UCSD-AML1 (cell line): ENCODE data around the gene SATB1.

Experiments
- DNase-seq: peaks from one replicate; lab custom pipeline; 2025; ENCODE audit not compliant: unreplicated experiment; lab: John Stamatoyannopoulos, UW

SATB1 gene

DNA sequence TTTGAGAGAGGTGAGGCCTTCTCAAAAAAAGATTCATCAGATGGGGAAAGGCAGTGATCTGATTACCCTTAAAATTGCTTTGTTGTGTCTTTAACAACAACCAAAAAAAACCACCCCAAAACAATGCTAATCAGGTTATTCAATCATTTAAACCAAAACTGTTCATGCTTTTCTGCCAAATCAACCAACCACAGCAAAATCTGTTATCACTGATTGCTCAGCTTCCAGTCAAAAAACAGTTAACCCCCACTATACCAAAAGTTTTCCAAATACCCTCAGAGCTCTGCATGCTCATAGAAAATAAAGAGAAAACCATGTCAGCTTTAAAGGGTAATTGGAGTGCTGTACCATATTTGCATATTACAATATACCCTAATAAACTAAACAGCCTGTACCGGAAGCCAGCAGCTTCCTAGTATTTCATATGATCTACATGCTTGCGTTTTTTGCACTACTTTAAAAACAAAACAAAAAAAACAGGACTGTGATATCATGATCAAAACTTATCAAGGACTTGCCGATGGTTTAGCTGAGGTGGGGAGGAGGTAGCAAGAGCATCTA is 22.8 kb downstream of the SATB1 start:
- no peak for DNase-seq

DNA sequence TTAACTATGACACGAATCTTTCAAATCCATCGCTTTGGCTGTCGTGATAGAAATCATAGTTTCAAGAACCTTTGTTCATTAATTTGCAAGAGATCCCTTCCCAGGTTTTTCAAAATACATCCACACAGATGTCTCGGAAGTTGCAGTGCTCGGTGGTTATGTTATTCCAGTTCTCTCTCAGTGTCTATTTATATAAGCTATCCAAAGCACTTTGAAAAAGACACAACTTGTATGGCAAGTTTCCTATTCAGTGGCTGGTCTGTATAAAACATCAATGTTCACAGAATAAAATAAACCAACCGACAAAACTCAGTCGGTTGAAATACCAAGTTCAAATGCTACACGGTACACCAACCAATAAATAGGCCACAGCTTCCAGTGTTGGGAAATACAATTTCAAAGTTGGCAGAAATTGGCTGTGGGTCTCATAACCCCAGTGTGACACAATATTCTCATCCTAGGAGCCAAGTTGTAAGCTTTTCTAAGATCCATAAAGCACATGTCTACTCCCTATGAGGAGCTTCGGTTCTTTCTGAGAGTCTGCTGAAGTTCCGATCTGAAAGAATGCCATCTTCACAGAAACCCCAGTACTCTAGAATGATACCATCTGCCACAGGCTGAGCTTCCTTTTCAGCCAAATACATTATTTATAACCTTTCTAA is 23.7 kb downstream of the SATB1 start:
- no peak for DNase-seq

- DNase-seq: no peak
These were observed 26.7 kb downstream of the SATB1 start for GRCh38 chr3:18398448-18398847.

GRCh38 chr3:18396428-18396827 is 28.7 kb downstream of the SATB1 start:
- no peak for DNase-seq

DNA sequence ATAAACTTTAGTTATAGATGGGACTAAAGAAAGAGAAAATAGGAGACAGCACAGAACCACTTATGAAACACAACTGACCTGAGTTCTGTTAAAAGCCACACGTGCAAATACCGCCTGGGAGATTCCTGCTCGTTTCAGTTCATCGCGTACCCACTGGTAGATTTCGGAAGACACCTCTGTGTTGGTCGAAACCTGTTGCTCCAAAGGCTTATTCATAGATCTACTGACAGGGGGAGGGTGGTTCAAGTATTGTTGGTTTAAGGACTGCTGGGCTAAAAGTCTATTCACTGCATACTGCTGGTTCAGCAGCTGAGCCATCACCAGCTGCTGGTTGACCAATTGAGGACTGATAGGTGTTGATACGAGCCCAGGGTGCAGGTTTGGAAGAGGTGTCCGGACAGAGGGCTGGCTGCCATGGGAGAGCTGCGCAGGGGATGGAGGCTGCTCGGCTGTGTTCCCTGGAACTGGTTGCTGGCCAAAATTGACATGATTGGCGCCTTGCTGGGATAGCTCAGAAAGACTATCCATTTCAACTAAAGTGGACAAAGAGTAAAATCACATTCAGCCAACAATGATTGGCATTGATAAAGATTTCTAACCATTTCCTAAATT is 30.6 kb downstream of the SATB1 start:
- no peak for DNase-seq

DNA sequence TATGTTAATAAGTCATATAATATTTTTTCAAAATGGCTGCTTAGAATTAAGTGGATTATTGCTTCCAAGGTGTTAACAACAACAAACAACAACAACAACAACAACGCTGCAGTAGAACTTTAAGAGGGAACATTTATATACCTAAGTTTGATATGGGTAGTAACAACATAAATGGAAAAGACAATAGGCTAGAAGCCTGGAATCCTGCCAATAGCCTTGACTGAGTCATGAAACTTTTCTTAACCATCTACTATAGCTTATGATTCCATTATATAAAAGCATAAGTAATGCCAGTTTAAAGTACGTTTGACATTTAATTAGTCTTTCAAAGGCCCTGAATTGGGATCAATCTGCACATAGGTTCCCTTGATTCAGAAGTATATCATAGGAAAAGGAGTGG is 31.2 kb downstream of the SATB1 start:
- no peak for DNase-seq

- no peak for DNase-seq
These were observed 35.0 kb downstream of the SATB1 start for GRCh38 chr3:18390024-18390660.

GRCh38 chr3:18389108-18389733 is 35.9 kb downstream of the SATB1 start:
- no peak for DNase-seq

GRCh38 chr3:18386274-18386890 is 38.8 kb downstream of the SATB1 start:
- DNase-seq: no peak

DNA sequence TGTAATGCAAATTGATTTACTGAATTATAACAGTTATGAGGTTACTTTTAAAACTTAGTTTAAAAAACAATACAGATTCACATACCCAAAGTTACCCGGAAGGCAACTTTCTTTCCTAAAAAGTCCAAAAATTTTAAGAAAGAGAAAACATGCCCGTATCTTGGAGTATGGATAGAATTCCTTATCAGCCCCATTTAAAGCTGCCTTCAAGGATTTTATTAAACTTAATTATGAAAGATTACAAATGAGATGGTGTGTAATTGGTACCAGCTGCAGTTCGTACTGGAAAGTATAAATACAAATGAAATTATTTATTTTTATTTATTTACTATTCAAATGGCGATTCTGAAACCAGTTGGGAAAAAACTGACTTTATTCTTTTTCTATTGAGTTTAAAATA is 39.4 kb downstream of the SATB1 start:
- no peak for DNase-seq

DNA sequence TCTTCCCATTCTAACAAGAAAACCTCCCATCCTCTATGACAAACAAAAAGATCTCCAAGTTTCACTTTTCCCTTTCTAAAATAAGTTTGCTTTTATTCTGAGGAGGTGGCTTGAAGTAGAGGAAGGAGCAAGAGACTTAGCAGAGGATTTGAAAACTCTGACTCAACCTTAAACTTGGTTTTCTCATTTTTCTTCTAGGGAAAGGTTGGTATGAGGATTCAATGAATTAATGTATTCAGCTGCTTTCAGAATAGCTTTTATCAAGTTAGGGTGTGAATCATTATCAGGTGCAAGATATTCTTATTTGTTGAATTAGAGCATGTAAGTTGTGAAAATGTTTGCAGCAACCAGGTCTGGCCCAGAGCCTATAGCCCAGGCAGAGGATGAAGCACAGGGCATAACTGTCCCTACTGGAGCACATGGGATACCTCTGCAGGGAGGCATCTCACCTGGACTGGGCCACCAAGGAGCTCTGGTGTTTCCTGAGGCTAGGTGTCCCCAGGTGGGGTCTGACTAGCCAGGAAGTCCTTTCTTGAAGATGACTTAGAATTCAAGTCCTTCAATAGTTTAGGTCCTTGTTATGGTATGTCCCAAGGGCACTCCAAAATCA is 42.3 kb downstream of the SATB1 start:
- no peak for DNase-seq

DNA sequence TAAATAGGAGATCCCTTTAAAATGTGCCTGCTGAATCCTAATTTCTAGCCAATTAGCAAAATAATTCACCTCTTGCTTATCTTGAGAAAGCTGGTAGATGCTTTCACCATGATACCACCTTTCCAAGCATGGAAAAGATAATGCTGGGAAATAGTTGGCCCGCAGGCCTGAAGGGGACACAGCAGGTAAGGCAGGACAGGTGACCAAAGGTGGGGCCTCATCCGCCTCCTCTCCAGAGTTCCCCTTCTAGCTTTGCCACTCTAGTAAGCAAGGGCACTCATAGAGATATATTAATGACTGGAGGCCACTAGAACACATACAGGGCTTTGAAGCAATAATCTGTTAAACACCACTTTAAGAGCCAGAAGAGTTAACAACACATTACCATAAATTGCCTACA is 45.5 kb downstream of the SATB1 start:
- DNase-seq: no peak

DNA sequence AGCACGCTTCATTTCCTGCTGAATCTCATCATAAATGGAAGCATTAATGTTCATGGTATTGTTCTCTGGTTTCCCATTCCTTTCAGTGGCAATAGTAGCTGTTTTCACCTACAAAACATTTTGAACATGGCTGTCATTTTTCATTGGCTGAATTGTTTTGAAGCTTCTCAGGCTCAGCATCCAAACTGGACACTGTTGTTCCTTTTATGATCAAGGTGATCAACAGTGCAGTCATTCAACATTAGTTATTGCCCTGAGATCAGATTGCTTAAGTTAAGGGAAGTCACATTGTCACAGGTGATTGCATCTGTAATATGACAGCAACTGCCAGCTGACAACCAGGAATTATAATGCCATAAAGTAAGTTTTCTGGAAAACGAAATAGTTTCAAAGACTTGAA is 46.9 kb downstream of the SATB1 start:
- no peak for DNase-seq

- no peak for DNase-seq
These were observed 48.5 kb downstream of the SATB1 start for GRCh38 chr3:18376682-18377081.

DNA sequence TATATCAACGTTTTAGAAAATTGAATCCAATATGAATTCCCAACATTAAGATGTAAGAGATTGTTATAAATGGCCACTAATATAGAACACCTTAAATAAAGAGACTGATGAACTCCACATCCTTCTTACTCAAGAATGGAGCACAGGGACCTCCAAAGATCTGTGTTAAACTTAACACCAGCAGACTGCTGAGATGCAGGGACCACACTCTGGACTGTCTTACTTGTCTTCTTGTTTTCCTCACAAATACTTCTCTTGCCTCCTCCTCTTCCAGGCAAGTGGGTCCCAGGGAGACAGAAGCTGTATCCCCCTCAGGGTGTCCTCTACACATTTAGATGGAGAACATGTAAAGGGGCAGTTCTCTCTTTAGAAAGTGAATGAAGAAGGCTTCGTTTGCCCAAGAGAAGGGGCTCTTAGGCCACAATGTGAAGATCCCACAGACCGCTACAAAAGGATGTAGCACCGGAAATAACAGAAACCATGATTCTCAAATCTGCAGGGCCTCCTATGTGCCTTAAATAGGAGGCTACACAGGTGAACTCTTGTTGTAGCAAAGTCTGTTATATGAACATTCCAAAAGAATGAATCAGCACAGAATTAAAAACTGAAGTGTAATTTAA is 52.2 kb downstream of the SATB1 start:
- no peak for DNase-seq

GRCh38 chr3:18370672-18371071 is 54.5 kb downstream of the SATB1 start:
- no peak for DNase-seq

GRCh38 chr3:18369551-18370185 is 55.5 kb downstream of the SATB1 start:
- DNase-seq: no peak

DNA sequence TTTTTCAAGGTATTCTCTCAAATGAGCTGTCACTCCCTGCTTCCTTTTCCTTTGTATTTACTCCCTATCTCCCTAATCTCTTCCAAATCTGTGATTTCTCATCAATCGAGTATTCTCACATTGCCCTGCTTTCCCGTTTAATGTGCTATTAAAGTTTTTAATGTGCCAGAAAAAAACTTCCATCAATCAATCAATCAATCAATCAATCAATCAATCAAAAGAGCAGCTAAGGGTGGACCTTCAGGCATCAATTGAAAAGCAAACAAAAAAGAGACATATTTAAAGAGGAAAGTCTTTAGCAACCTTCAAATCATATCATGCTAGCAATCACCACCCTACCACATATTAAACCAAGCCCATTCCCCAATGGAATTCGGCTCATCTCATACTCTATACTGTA is 58.9 kb downstream of the SATB1 start:
- DNase-seq: no peak

- DNase-seq: no peak
These were observed 61.8 kb downstream of the SATB1 start for GRCh38 chr3:18363338-18363737.

DNA sequence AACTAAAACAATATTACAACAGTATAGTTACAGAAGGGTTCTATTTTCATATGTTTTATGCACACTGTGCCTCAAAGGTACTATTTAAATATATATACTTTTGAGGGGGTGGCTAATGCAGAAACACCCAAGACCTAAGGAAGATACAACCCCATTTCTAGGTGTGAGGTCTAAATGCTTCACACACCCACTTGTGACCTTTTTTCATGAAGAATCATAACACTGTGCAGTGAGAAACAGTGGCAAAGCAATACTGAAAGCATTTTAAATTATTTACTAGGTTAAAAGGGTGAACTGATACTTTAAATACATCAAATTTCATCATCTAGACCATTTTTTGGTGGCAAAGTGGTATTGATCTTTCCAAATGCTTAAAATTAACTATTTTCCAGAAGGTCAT is 67.4 kb downstream of the SATB1 start:
- DNase-seq: no peak
